SU-DHL-6 (cell line): ENCODE measurements around the gene DRC1.

Experiments used
- CTCF ChIP-seq: fragments of 200-600 bp; sonication (generic); IDR thresholded peaks from one replicate; pipeline ENCODE4 v1.5.1; 2017; ENCODE audit warnings: antibody characterized with exemption, mild to moderate bottlenecking, low read length, moderate library complexity; ENCODE audit not compliant: insufficient read depth, poor library complexity, severe bottlenecking
- EZH2phosphoT487 ChIP-seq: fragments of 200-600 bp; sonication (generic), shearing (Covaris generic); conservative IDR thresholded peaks from 2 replicates; pipeline ENCODE4 v1.6.1; 2018; ENCODE audit warnings: mild to moderate bottlenecking, antibody characterized with exemption, low read length, moderate library complexity, mixed read lengths

- TF ChIP-seq CTCF = no peak
- TF ChIP-seq EZH2phosphoT487 = no peak
Observed at GRCh38 chr2:26462511-26463243, 61.0 kb downstream of the DRC1 start.
